Activated naive CD4-positive, alpha-beta T cell treated with anti-CD3 and anti-CD28 coated beads for 36 hours (primary cell): ENCODE data around the gene HSPG2. TPM values are rescaled to one million over a fixed set of nuclear protein-coding genes. Genes with fewer than 3 reads are reported as not detected.
"Not testable (repeated sequence)": the region's sequence is repeated elsewhere in the genome, so short reads cannot be mapped to it uniquely, and the experiment has no call there.

Experiments used
- CTCF ChIA-PET: fragments of 350-600 bp; sonication (Branson Sonifier 250); formaldehyde crosslinking; loops from one replicate; lab custom pipeline; 2021; ENCODE audit warnings: antibody characterized with exemption; lab: Charles Lee
- DNase-seq: peaks from one replicate; pipeline ENCODE4 v3.0.0-alpha.2; 2020
- H3K27ac Mint-ChIP-seq: one replicate; pipeline ENCODE4 v1.8.0; 2021; ENCODE audit warnings: mild to moderate bottlenecking, mixed read lengths
- H3K27me3 Mint-ChIP-seq: one replicate; pipeline ENCODE4 v1.8.0; 2021; ENCODE audit warnings: low read depth, mixed read lengths
- H3K36me3 Mint-ChIP-seq: one replicate; pipeline ENCODE4 v1.8.0; 2021; ENCODE audit warnings: low read depth, mixed read lengths
- H3K4me1 Mint-ChIP-seq: one replicate; pipeline ENCODE4 v1.8.0; 2021; ENCODE audit warnings: low read depth, mixed read lengths
- H3K4me3 Mint-ChIP-seq: one replicate; pipeline ENCODE4 v1.8.0; 2021; ENCODE audit warnings: mild to moderate bottlenecking, moderate library complexity, mixed read lengths
- H3K9me3 Mint-ChIP-seq: one replicate; pipeline ENCODE4 v1.8.0; 2021; ENCODE audit warnings: mixed read lengths
- intact Hi-C: fragments of 100-400 bp; cut with micrococcal nuclease; formaldehyde crosslinking; loops from one replicate; pipeline ENCODE4 v1.15.1; 2023
- total RNA-seq, 2 experiments: library from RNA; stranded (reverse); gene quantifications; one replicate each; pipeline ENCODE4 v1.2.3, GENCODE V29; 2021

Gene HSPG2
- 1 to 10 TPM; 4.5 to 4.9 TPM for total RNA-seq

- H3K4me3 Mint-ChIP-seq: peak within 1 kb of the TSS; percentile 75
- intact Hi-C loops: loop anchor here (2.0 kb wide), 1 partner anchor 20 kb away; no protein-coding TSS in a partner anchor
- CTCF ChIA-PET: no interaction called here
- H3K36me3 Mint-ChIP-seq: no peaks in the 10 kb centered on the region
- H3K27ac Mint-ChIP-seq: no peak within 1 kb of the TSS
- no peaks in the 10 kb centered on the region for H3K9me3 Mint-ChIP-seq
- H3K27me3 Mint-ChIP-seq: peaks cover 3% of the 10 kb centered on the region
- peaks cover 22% of the 10 kb centered on the region for H3K4me1 Mint-ChIP-seq
- no peak for DNase-seq
Observed at GRCh38 chr1:21937034-21937371, at the start of gene HSPG2. Gene HSPG2, minus strand, starts transcription at chr1:21937310. Its CDS starts 93 bp downstream, at chr1:21937217.

- H3K36me3 Mint-ChIP-seq, H3K27me3 Mint-ChIP-seq, intact Hi-C loops, DNase-seq, H3K4me3 Mint-ChIP-seq, H3K27ac Mint-ChIP-seq, H3K4me1 Mint-ChIP-seq, CTCF ChIA-PET, H3K9me3 Mint-ChIP-seq: not testable (repeated sequence)
Observed at GRCh38 chr1:21986386-21986785, 49.3 kb upstream of the HSPG2 start.

- H3K36me3 Mint-ChIP-seq, H3K27me3 Mint-ChIP-seq, intact Hi-C loops, H3K9me3 Mint-ChIP-seq, DNase-seq, H3K4me3 Mint-ChIP-seq, H3K4me1 Mint-ChIP-seq, H3K27ac Mint-ChIP-seq: not testable (repeated sequence)
- CTCF ChIA-PET: interaction anchor here (0.6 kb wide), 1 partner anchor 1746 kb away, joined by 3 read pairs; no protein-coding TSS in a partner anchor
Observed at GRCh38 chr1:21985893-21986292, 48.8 kb upstream of the HSPG2 start.

GRCh38 chr1:21983539-21983938 is 46.4 kb upstream of the HSPG2 start:
- CTCF ChIA-PET, H3K9me3 Mint-ChIP-seq: not testable (repeated sequence)
- intact Hi-C loops: loop anchor here (5.0 kb wide), 1 partner anchor 39 kb away; no protein-coding TSS in a partner anchor

GRCh38 chr1:21982122-21982521 is 45.0 kb upstream of the HSPG2 start:
- intact Hi-C loops: loop anchor here (5.0 kb wide), 1 partner anchor 40 kb away; no protein-coding TSS in a partner anchor
- H3K4me1 Mint-ChIP-seq, CTCF ChIA-PET, H3K27ac Mint-ChIP-seq, H3K4me3 Mint-ChIP-seq, H3K9me3 Mint-ChIP-seq, H3K27me3 Mint-ChIP-seq, DNase-seq, H3K36me3 Mint-ChIP-seq: not testable (repeated sequence)

More at GRCh38 chr1:21983539-21983938, 46.4 kb upstream of the HSPG2 start:
- DNase-seq, H3K4me3 Mint-ChIP-seq, H3K36me3 Mint-ChIP-seq, H3K4me1 Mint-ChIP-seq, H3K27ac Mint-ChIP-seq, H3K27me3 Mint-ChIP-seq: not testable (repeated sequence)

GRCh38 chr1:21981253-21981652 is 44.1 kb upstream of the HSPG2 start:
- intact Hi-C loops: loop anchor here (5.0 kb wide), 1 partner anchor 41 kb away; no protein-coding TSS in a partner anchor
- not testable (repeated sequence) for H3K9me3 Mint-ChIP-seq, H3K4me3 Mint-ChIP-seq, H3K4me1 Mint-ChIP-seq, DNase-seq, H3K27ac Mint-ChIP-seq, H3K27me3 Mint-ChIP-seq, H3K36me3 Mint-ChIP-seq
- CTCF ChIA-PET: interaction anchor here (0.6 kb wide), 1 partner anchor 42 kb away, joined by 3 read pairs; no protein-coding TSS in a partner anchor

- H3K4me3 Mint-ChIP-seq, H3K4me1 Mint-ChIP-seq, H3K9me3 Mint-ChIP-seq, H3K36me3 Mint-ChIP-seq, H3K27me3 Mint-ChIP-seq, H3K27ac Mint-ChIP-seq: not testable (repeated sequence)
- CTCF ChIA-PET: interaction anchor here (0.6 kb wide), 1 partner anchor 43 kb away, joined by 3 read pairs; no protein-coding TSS in a partner anchor
- peak; percentile 56 for DNase-seq
- intact Hi-C loops: loop anchor here (5.0 kb wide), 1 partner anchor 42 kb away; no protein-coding TSS in a partner anchor
Observed at GRCh38 chr1:21980515-21981220, 43.6 kb upstream of the HSPG2 start.

- CTCF ChIA-PET: interaction anchor here (1.9 kb wide), 1 partner anchor 15 kb away, joined by 5 read pairs; no protein-coding TSS in a partner anchor
- H3K27me3 Mint-ChIP-seq, H3K4me1 Mint-ChIP-seq, H3K36me3 Mint-ChIP-seq, H3K4me3 Mint-ChIP-seq, intact Hi-C loops, H3K27ac Mint-ChIP-seq, H3K9me3 Mint-ChIP-seq, DNase-seq: not testable (repeated sequence)
Observed at GRCh38 chr1:21978209-21978608, 41.1 kb upstream of the HSPG2 start.

- H3K27ac Mint-ChIP-seq, H3K4me1 Mint-ChIP-seq: not testable (repeated sequence)
Observed at GRCh38 chr1:21976703-21977239, 39.7 kb upstream of the HSPG2 start, which contains the start of gene CELA3B. Gene CELA3B, plus strand, starts transcription at chr1:21977022. Its CDS starts 18 bp downstream, at chr1:21977040.

GRCh38 chr1:21975296-21975695 is 38.2 kb upstream of the HSPG2 start:
- intact Hi-C loops, CTCF ChIA-PET, H3K27ac Mint-ChIP-seq: not testable (repeated sequence)

More at GRCh38 chr1:21976703-21977239, 39.7 kb upstream of the HSPG2 start, which contains the start of gene CELA3B:
- H3K9me3 Mint-ChIP-seq, H3K27me3 Mint-ChIP-seq, H3K4me3 Mint-ChIP-seq, DNase-seq, intact Hi-C loops, H3K36me3 Mint-ChIP-seq: not testable (repeated sequence)
- CTCF ChIA-PET: interaction anchor here (0.6 kb wide), 1 partner anchor 39 kb away, joined by 4 read pairs; no protein-coding TSS in a partner anchor

GRCh38 chr1:21974699-21975098 is 37.6 kb upstream of the HSPG2 start:
- H3K4me1 Mint-ChIP-seq, H3K9me3 Mint-ChIP-seq, H3K36me3 Mint-ChIP-seq, H3K27ac Mint-ChIP-seq, H3K27me3 Mint-ChIP-seq, H3K4me3 Mint-ChIP-seq, CTCF ChIA-PET, intact Hi-C loops, DNase-seq: not testable (repeated sequence)

More at GRCh38 chr1:21975296-21975695, 38.2 kb upstream of the HSPG2 start:
- H3K36me3 Mint-ChIP-seq, H3K4me1 Mint-ChIP-seq, DNase-seq, H3K27me3 Mint-ChIP-seq, H3K4me3 Mint-ChIP-seq, H3K9me3 Mint-ChIP-seq: not testable (repeated sequence)

GRCh38 chr1:21973948-21974347 is 36.8 kb upstream of the HSPG2 start:
- H3K4me1 Mint-ChIP-seq, H3K27ac Mint-ChIP-seq, H3K4me3 Mint-ChIP-seq, CTCF ChIA-PET, H3K9me3 Mint-ChIP-seq, DNase-seq, intact Hi-C loops, H3K36me3 Mint-ChIP-seq, H3K27me3 Mint-ChIP-seq: not testable (repeated sequence)
